ENCODE results near the gene SKA1. TPM values are rescaled to one million over a fixed set of nuclear protein-coding genes. Genes with fewer than 3 reads are reported as not detected.
A peak's percentile ranks its signal among the peaks of the same experiment; 100 is the strongest.

SKA1 gene
- total and polyA plus RNA-seq, 9 of the 15 experiments (the other 6 are each of a cell fraction or from before 2014, with no cell fraction given), result 27.8 to 67.2 (median 41.9) TPM

- TF ChIP-seq, protein P1, sequence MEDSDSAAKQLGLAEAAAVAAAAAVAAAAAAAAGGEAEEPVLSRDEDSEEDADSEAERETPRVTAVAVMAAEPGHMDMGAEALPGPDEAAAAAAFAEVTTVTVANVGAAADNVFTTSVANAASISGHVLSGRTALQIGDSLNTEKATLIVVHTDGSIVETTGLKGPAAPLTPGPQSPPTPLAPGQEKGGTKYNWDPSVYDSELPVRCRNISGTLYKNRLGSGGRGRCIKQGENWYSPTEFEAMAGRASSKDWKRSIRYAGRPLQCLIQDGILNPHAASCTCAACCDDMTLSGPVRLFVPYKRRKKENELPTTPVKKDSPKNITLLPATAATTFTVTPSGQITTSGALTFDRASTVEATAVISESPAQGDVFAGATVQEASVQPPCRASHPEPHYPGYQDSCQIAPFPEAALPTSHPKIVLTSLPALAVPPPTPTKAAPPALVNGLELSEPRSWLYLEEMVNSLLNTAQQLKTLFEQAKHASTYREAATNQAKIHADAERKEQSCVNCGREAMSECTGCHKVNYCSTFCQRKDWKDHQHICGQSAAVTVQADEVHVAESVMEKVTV (CRISPR knock-in tag; IDR thresholded peaks at IDR 0.05), result no peak
- TF ChIP-seq RAD51 (IDR thresholded peaks at IDR 0.05; ENCODE audit: borderline replicate concordance, low read depth) (peak; percentile 55; the same call in 1 of the 2 replicates), POU5F1 (IDR thresholded peaks at IDR 0.05; ENCODE audit: borderline replicate concordance, low read depth, low read length, partially characterized antibody) (no peak), HLTF (IDR thresholded peaks at IDR 0.05) (peak; percentile 82; the same call in 1 of the 2 replicates), JUN (IDR thresholded peaks at IDR 0.05; ENCODE audit: borderline replicate concordance, low read depth, low read length) (peak; percentile 73), JUN (CRISPR knock-in tag; IDR thresholded peaks at IDR 0.05; ENCODE audit: borderline replicate concordance) (no peak), NELFE (IDR thresholded peaks at IDR 0.05; ENCODE audit: insufficient read depth, insufficient read length) (no peak), SMAD4 (CRISPR knock-in tag; conservative IDR thresholded peaks at IDR 0.05) (peak; percentile 93), KDM1A (IDR thresholded peaks at IDR 0.05) (peak; percentile 72), NCOR1 (IDR thresholded peaks at IDR 0.05) (peak; percentile 93), L3MBTL2 (IDR thresholded peaks at IDR 0.05) (peak; percentile 47; the same call in 1 of the 2 replicates), PHB2 (IDR thresholded peaks at IDR 0.05; ENCODE audit: low read depth) (peak; percentile 66; the same call in 1 of the 2 replicates), ZBTB49 (CRISPR knock-in tag; IDR thresholded peaks at IDR 0.05; ENCODE audit: borderline replicate concordance) (no peak), THAP7 (CRISPR knock-in tag; IDR thresholded peaks at IDR 0.05) (no peak), RBFOX2 (IDR thresholded peaks at IDR 0.05; ENCODE audit: low read depth, low read length) (0 out of 2 replicates have a peak, but pooled peaks have one; percentile 31), ZNF24 (IDR thresholded peaks at IDR 0.05) (peak; percentile 19; the same call in 1 of the 2 replicates), XRCC3 (IDR thresholded peaks at IDR 0.05) (peak; percentile 90), ERF (CRISPR knock-in tag; IDR thresholded peaks at IDR 0.05) (no peak), NR2C1 (IDR thresholded peaks at IDR 0.05) (peak; percentile 51), NR2C1 (tag; IDR thresholded peaks at IDR 0.05) (peak; percentile 63), TAL1 (IDR thresholded peaks at IDR 0.05) (peak; percentile 95), SMARCA4 (IDR thresholded peaks at IDR 0.05) (peak; percentile 92), CREM (IDR thresholded peaks at IDR 0.05; ENCODE audit: low read depth) (peak; percentile 63), FOXK2 (conservative IDR thresholded peaks at IDR 0.05 in 1 of 2, IDR thresholded peaks at IDR 0.05 in 1 of 2; ENCODE audit: low read depth in 2 of 2) (peak; percentile 86), SMAD1 (IDR thresholded peaks at IDR 0.05; ENCODE audit: low read depth, low read length, partially characterized antibody) (peak; percentile 55), GABPB1 (CRISPR knock-in tag; IDR thresholded peaks at IDR 0.05) (no peak), FOS (IDR thresholded peaks at IDR 0.05; ENCODE audit: extremely low read depth, insufficient read length) (no peak), ZNF830 (CRISPR knock-in tag; IDR thresholded peaks at IDR 0.05) (no peak)
These were observed 50.2 kb downstream of the SKA1 start (continued) for GRCh38 chr18:50424877-50425690.
